Measurements from ENCODE around the gene DOCK9. TPM values are rescaled to one million over a fixed set of nuclear protein-coding genes. Genes with fewer than 3 reads are reported as not detected.

DOCK9 gene
- total RNA-seq, 6 experiments from 2014 or later, result 16.5 to 24.3 (median 18.1) TPM

- Histone ChIP-seq H3K4me1 (no peaks in the 10 kb centered on the region), H3K27me3 (no peaks in the 10 kb centered on the region), H3K27ac (no peak overlapping the region), H3K4me3 (no peak overlapping the region), H3K9me3 (no peaks in the 10 kb centered on the region), H3K36me3 (peaks cover 0 to 4% (median 0%) of the 10 kb centered on the region in 4 donors)
- no peak for TF ChIP-seq POLR2A (IDR thresholded peaks at IDR 0.05)
- DNase-seq, result no peak
- no peak for ATAC-seq
- 93% methylated on average over 8 of the region's 8 CpGs for WGBS (ENCODE audit: insufficient coverage, low coverage, low lambda C conversion rate, missing lambda C conversion rate)
- intact Hi-C loops (cut with DNase I), result no loop called here
These were observed 70.9 kb downstream of the DOCK9 start for GRCh38 chr13:98906746-98907502.

GRCh38 chr13:98905199-98905598 lies 72.7 kb downstream of the DOCK9 start:
- peaks cover 0 to 9% (median 1%) of the 10 kb centered on the region in 4 donors for H3K36me3 ChIP-seq
- H3K27ac ChIP-seq, result no peak overlapping the region
- no peaks in the 10 kb centered on the region for H3K9me3 ChIP-seq
- ATAC-seq, result no peak
- TF ChIP-seq POLR2A (IDR thresholded peaks at IDR 0.05) (no peak), CTCF (IDR thresholded peaks at IDR 0.05) (no peak)
- no peak for DNase-seq
- WGBS (ENCODE audit: insufficient coverage, low coverage, low lambda C conversion rate, missing lambda C conversion rate), result 76% methylated on average over 2 of the region's 2 CpGs
- H3K4me1 ChIP-seq, result no peaks in the 10 kb centered on the region
- intact Hi-C loops (cut with DNase I), result no loop called here
- no peaks in the 10 kb centered on the region for H3K27me3 ChIP-seq
- no peak overlapping the region for H3K4me3 ChIP-seq

GRCh38 chr13:98900442-98900841 lies 77.4 kb downstream of the DOCK9 start:
- ATAC-seq (no peak), DNase-seq (no peak)
- intact Hi-C loops (cut with DNase I), result no loop called here
- no peak overlapping the region for H3K4me3 ChIP-seq
- H3K9me3 ChIP-seq, result no peaks in the 10 kb centered on the region
- no peaks in the 10 kb centered on the region for H3K27me3 ChIP-seq
- H3K27ac ChIP-seq, result no peak overlapping the region
- 86% methylated on average over 1 of the region's 2 CpGs for WGBS (ENCODE audit: insufficient coverage, low coverage, low lambda C conversion rate, missing lambda C conversion rate)
- no peak for TF ChIP-seq CTCF (IDR thresholded peaks at IDR 0.05)
- TF ChIP-seq POLR2A (IDR thresholded peaks at IDR 0.05), result no peak
- peaks cover 0 to 9% (median 1%) of the 10 kb centered on the region in 4 donors for H3K36me3 ChIP-seq
- no peaks in the 10 kb centered on the region for H3K4me1 ChIP-seq

GRCh38 chr13:98897706-98898105 lies 80.2 kb downstream of the DOCK9 start:
- no CpG with 5 or more reads among the region's 1 CpG for WGBS (ENCODE audit: insufficient coverage, low coverage, low lambda C conversion rate, missing lambda C conversion rate)
- no peaks in the 10 kb centered on the region for H3K4me1 ChIP-seq
- ATAC-seq (no peak), DNase-seq (no peak)
- no peak overlapping the region for H3K27ac ChIP-seq
- no peaks in the 10 kb centered on the region for H3K27me3 ChIP-seq
- H3K36me3 ChIP-seq, result peaks cover 0 to 9% (median 1%) of the 10 kb centered on the region in 4 donors
- no peaks in the 10 kb centered on the region for H3K9me3 ChIP-seq
- TF ChIP-seq CTCF (IDR thresholded peaks at IDR 0.05) (no peak), POLR2A (IDR thresholded peaks at IDR 0.05) (no peak)
- H3K4me3 ChIP-seq, result no peak overlapping the region
- intact Hi-C loops (cut with DNase I), result no loop called here

- TF ChIP-seq CTCF (IDR thresholded peaks at IDR 0.05) (no peak), POLR2A (IDR thresholded peaks at IDR 0.05) (no peak)
- H3K27ac ChIP-seq, result no peak overlapping the region
- H3K4me1 ChIP-seq, result no peaks in the 10 kb centered on the region
- no peak overlapping the region for H3K4me3 ChIP-seq
- H3K27me3 ChIP-seq, result no peaks in the 10 kb centered on the region
- intact Hi-C loops (cut with DNase I), result no loop called here
- 80% methylated on average over 1 of the region's 2 CpGs for WGBS (ENCODE audit: insufficient coverage, low coverage, low lambda C conversion rate, missing lambda C conversion rate)
- ATAC-seq (no peak), DNase-seq (no peak)
- no peaks in the 10 kb centered on the region for H3K9me3 ChIP-seq
- peaks cover 0 to 4% (median 1%) of the 10 kb centered on the region in 4 donors for H3K36me3 ChIP-seq
These were observed 81.1 kb downstream of the DOCK9 start for GRCh38 chr13:98896868-98897144.

All from right lobe of liver (tissue), 6 donors.